K562 (cell line): Measurements from ENCODE around the gene ZNF273. TPM values are rescaled to one million over a fixed set of nuclear protein-coding genes. Genes with fewer than 3 reads are reported as not detected.
A peak's percentile ranks its signal among the peaks of the same experiment; 100 is the strongest.
"Not testable (repeated sequence)": the region's sequence is repeated elsewhere in the genome, so short reads cannot be mapped to it uniquely, and the experiment has no call there.

Experiments
- ARID1B ChIP-seq: fragments of 450-650 bp; IDR thresholded peaks from 2 replicates; pipeline ENCODE4 v1.6.1; 2016; ENCODE audit warnings: antibody characterized with exemption, mild to moderate bottlenecking, inconsistent platforms
- ARNT ChIP-seq, 2 experiments: fragments of 450-650 bp; IDR thresholded peaks; 2 replicates each; pipeline ENCODE4 v1.6.1; 2016; ENCODE audit warnings: mild to moderate bottlenecking in 1 of 2
- BHLHE40 ChIP-seq: IDR thresholded peaks from 2 replicates; pipeline ENCODE4 v1.6.1; 2011; ENCODE audit warnings: low read length, improper control_type of control experiment
- C11orf30 ChIP-seq: fragments of 450-650 bp; IDR thresholded peaks from 2 replicates; pipeline ENCODE4 v1.6.1; 2016; ENCODE audit warnings: low read depth, mild to moderate bottlenecking
- CBFA2T2 ChIP-seq: fragments of 450-650 bp; conservative IDR thresholded peaks from 2 replicates; pipeline ENCODE4 v1.6.1; 2017; ENCODE audit warnings: mild to moderate bottlenecking
- CC2D1A ChIP-seq: fragments of 450-650 bp; IDR thresholded peaks from 2 replicates; pipeline ENCODE4 v1.6.1; 2017; ENCODE audit warnings: mild to moderate bottlenecking
- CHD1 ChIP-seq: fragments of 200-600 bp; sonication (generic); IDR thresholded peaks from one replicate; pipeline ENCODE4 v1.6.1; 2012; ENCODE audit warnings: mild to moderate bottlenecking, moderate library complexity, low read length, inconsistent platforms
- EP400 ChIP-seq: fragments of 450-650 bp; IDR thresholded peaks from 2 replicates; pipeline ENCODE4 v1.6.1; 2017; ENCODE audit warnings: antibody characterized with exemption, mild to moderate bottlenecking, moderate library complexity
- ESRRA ChIP-seq: fragments of 450-650 bp; IDR thresholded peaks from 2 replicates; pipeline ENCODE4 v1.6.1; 2014; ENCODE audit warnings: low read depth, mild to moderate bottlenecking, moderate library complexity, borderline replicate concordance
- ETV5 ChIP-seq: sonication (generic); formaldehyde crosslinking; IDR thresholded peaks from 2 replicates; pipeline ENCODE4 v1.4.0; 2020; ENCODE audit warnings: low read depth, mild to moderate bottlenecking, missing genetic modification reagents
- GATAD2B ChIP-seq: fragments of 450-650 bp; IDR thresholded peaks from 2 replicates; pipeline ENCODE4 v1.6.1; 2017; ENCODE audit warnings: mild to moderate bottlenecking, borderline replicate concordance
- JUND ChIP-seq, 2 experiments: IDR thresholded peaks; 2 replicates in 1 of 2; 3 replicates in 1 of 2; pipeline ENCODE4 v1.6.1; 2011; ENCODE audit warnings: borderline replicate concordance in 2 of 2, low read depth in 2 of 2, low read length in 2 of 2, improper control_type of control experiment in 1 of 2, missing biosample characterization in 1 of 2, missing genetic modification characterization in 1 of 2, missing genetic modification reagents in 1 of 2
- KDM1A ChIP-seq, 2 experiments: fragments of 450-650 bp; IDR thresholded peaks; 2 replicates each; pipeline ENCODE4 v1.6.1; 2016; ENCODE audit warnings: mild to moderate bottlenecking in 2 of 2
- KLF16 ChIP-seq: IDR thresholded peaks from 2 replicates; pipeline ENCODE4 v1.6.1; 2016; ENCODE audit warnings: antibody characterized with exemption
- LEF1 ChIP-seq: fragments of 450-650 bp; IDR thresholded peaks from 2 replicates; pipeline ENCODE4 v1.6.1; 2016; ENCODE audit warnings: mild to moderate bottlenecking
- MAFK ChIP-seq: IDR thresholded peaks from 2 replicates; pipeline ENCODE4 v1.6.1; 2011; ENCODE audit warnings: low read length, improper control_type of control experiment
- MBD2 ChIP-seq: sonication (generic); IDR thresholded peaks from 2 replicates; pipeline ENCODE4 v1.6.1; 2016; ENCODE audit warnings: low read depth, borderline replicate concordance
- MEIS2 ChIP-seq: fragments of 450-650 bp; IDR thresholded peaks from 2 replicates; pipeline ENCODE4 v1.6.1; 2014; ENCODE audit warnings: mild to moderate bottlenecking; ENCODE audit not compliant: partially characterized antibody
- MNT ChIP-seq, 2 experiments: fragments of 450-650 bp; conservative IDR thresholded peaks; 2 replicates each; pipeline ENCODE4 v1.6.1; 2017; ENCODE audit warnings: mild to moderate bottlenecking in 2 of 2, moderate library complexity in 2 of 2
- POLR2AphosphoS5 ChIP-seq: IDR thresholded peaks from 2 replicates; pipeline ENCODE4 v1.6.1; 2011; ENCODE audit warnings: mild to moderate bottlenecking, low read depth, low read length, moderate library complexity; ENCODE audit not compliant: control insufficient read depth, insufficient read depth
- RCOR1 ChIP-seq, 2 experiments: IDR thresholded peaks; 2 replicates each; pipeline ENCODE4 v1.6.1; 2012; ENCODE audit warnings: low read depth in 2 of 2, low read length in 2 of 2, borderline replicate concordance in 1 of 2, improper control_type of control experiment in 1 of 2
- SMARCA4 ChIP-seq: fragments of 450-650 bp; IDR thresholded peaks from 2 replicates; pipeline ENCODE4 v1.6.1; 2016
- SMARCC2 ChIP-seq: fragments of 450-650 bp; IDR thresholded peaks from 2 replicates; pipeline ENCODE4 v1.6.1; 2017; ENCODE audit warnings: antibody characterized with exemption, moderate library complexity, mild to moderate bottlenecking, low read depth
- SOX6 ChIP-seq: fragments of 450-650 bp; IDR thresholded peaks from 2 replicates; pipeline ENCODE4 v1.6.1; 2014; ENCODE audit warnings: mild to moderate bottlenecking
- TARDBP ChIP-seq: fragments of 450-650 bp; IDR thresholded peaks from 2 replicates; pipeline ENCODE4 v1.6.1; 2016
- TBL1XR1 ChIP-seq, 2 experiments: IDR thresholded peaks; 2 replicates each; pipeline ENCODE4 v1.6.1; 2012; ENCODE audit warnings: improper control_type of control experiment in 2 of 2, low read length in 2 of 2, mild to moderate bottlenecking in 1 of 2
- TCF3 ChIP-seq: sonication (generic); formaldehyde crosslinking; IDR thresholded peaks from 2 replicates; pipeline ENCODE4 v1.4.0; 2020; ENCODE audit warnings: mild to moderate bottlenecking, missing genetic modification reagents
- TRIM24 ChIP-seq, 2 experiments: fragments of 450-650 bp; IDR thresholded peaks; 2 replicates each; pipeline ENCODE4 v1.6.1; 2016
- polyA plus RNA-seq, 8 experiments: library from polyadenylated mRNA; depleted of rRNA in 4 of 8; stranded (reverse) in 5 of 8; unstranded in 3 of 8; fragments of >200 nt; fragmentation: Nextera tagmentation in 2 of 8; fragmentation: Illumina TruSeq in 1 of 8; extraction: Ambion mirVana in 2 of 8; extraction: Trizol in 1 of 8; gene quantifications; 2 replicates each; pipeline versions ENCODE4 v1.2.1 to v1.2.3, GENCODE V29; 2011 to 2014; ENCODE audit warnings: inconsistent platforms in 1 of 8, missing spikeins in 1 of 8
- total RNA-seq, 7 experiments: library from RNA; depleted of rRNA in 6 of 7; stranded (reverse); fragments of >200 nt in 6 of 7; fragmentation: Illumina TruSeq in 2 of 7; extraction: Trizol in 2 of 7; gene quantifications; 2 replicates each; pipeline versions ENCODE4 v1.2.1 to v1.2.3, GENCODE V29; 2011 to 2021; ENCODE audit warnings: low replicate concordance in 1 of 7

ZNF273 gene
- total and polyA plus RNA-seq, 9 of the 15 experiments (the other 6 are each of a cell fraction or from before 2014, with no cell fraction given): 13.3 to 37.0 (median 20.7) TPM

DNA sequence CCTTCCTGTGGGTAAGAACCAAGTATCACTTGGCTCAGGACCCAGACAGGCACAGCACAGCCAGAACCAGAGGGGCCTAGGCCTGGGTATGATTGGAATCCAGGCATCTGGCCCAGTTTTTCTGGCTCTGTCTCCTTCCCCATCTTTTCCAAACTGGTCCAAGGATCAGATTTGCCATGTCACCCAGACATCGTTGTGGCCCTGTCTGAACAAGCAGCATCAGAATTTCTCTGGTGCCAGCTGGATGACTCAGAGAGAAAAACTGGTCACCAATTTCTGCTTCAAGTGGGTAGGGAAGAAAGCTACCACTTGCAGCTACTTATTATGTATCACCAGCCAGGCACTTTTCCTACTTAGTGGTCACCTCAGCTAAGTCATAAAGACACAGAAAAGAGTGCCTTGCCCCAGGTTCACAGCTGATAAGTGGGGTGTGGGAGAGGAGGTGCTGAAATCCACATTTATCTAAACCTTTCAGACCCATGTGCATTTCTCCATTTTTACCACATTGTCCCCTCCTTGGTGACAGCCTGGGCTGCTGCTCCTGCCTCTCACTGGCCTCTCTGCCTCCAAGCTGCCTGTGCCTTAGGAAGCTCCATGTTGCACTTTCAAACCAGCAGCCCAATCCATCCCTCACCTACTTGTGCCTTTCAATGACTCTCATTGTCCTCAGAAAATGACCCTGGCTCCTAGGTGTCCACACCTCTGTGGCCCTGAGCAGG is 11.6 kb upstream of the ZNF273 start (continued):
- peak; percentile 84 for TF ChIP-seq SOX6
- TF ChIP-seq SMARCA4: peak; percentile 70
- TF ChIP-seq JUND (IDR thresholded peaks at IDR 0.05; ENCODE audit: borderline replicate concordance, low read depth, low read length): peak; percentile 27; the same call in 1 of the 2 replicates
- TF ChIP-seq JUND (tag; IDR thresholded peaks at IDR 0.05; ENCODE audit: borderline replicate concordance, low read depth, low read length): not testable (repeated sequence)
- TF ChIP-seq ESRRA: peak; percentile 42; the same call in 1 of the 2 replicates
- peak; percentile 20; the same call in 1 of the 2 replicates for TF ChIP-seq MAFK
- TF ChIP-seq SMARCC2: 0 out of 2 replicates have a peak, but pooled peaks have one; percentile 36
- peak; percentile 72; the same call in 1 of the 2 replicates for TF ChIP-seq POLR2AphosphoS5
- TF ChIP-seq BHLHE40: peak; percentile 41; the same call in 1 of the 2 replicates
- TF ChIP-seq TBL1XR1 (IDR thresholded peaks at IDR 0.05; ENCODE audit: low read length in 2 of 2): peak; percentile 28 to 56; a peak in 2 of 4 replicates
- 0 out of 2 replicates have a peak, but pooled peaks have one; percentile 24 for TF ChIP-seq EP400
- 0 out of 2 replicates have a peak, but pooled peaks have one; percentile 33 for TF ChIP-seq TARDBP
- peak; percentile 91 for TF ChIP-seq ARID1B
- TF ChIP-seq MNT (conservative IDR thresholded peaks at IDR 0.05): peak; percentile 56 to 69; a peak in 3 of 4 replicates
- TF ChIP-seq MBD2: 0 out of 2 replicates have a peak, but pooled peaks have one; percentile 36
- TF ChIP-seq ETV5 (CRISPR knock-in tag): peak; percentile 6; the same call in 1 of the 2 replicates
- TF ChIP-seq CC2D1A: peak; percentile 34; the same call in 1 of the 2 replicates
- TF ChIP-seq ARNT (IDR thresholded peaks at IDR 0.05): 0 out of 4 replicates have a peak, but pooled peaks of 1 of the 2 experiments have one; percentile 29
- TF ChIP-seq C11orf30: peak; percentile 54
- peak; percentile 74 to 78 for TF ChIP-seq TRIM24 (IDR thresholded peaks at IDR 0.05)
- peak; percentile 52 for TF ChIP-seq LEF1
- TF ChIP-seq CHD1: peak; percentile 49
- peak; percentile 49; the same call in 1 of the 2 replicates for TF ChIP-seq GATAD2B
- TF ChIP-seq KLF16: peak; percentile 79; the same call in 1 of the 2 replicates
- TF ChIP-seq RCOR1 (IDR thresholded peaks at IDR 0.05; ENCODE audit: borderline replicate concordance in 1 of 2, low read depth in 2 of 2, low read length in 2 of 2): peak; percentile 57 to 76; a peak in 2 of 4 replicates
- TF ChIP-seq TCF3 (CRISPR knock-in tag): peak; percentile 95
- TF ChIP-seq CBFA2T2: peak; percentile 87
- TF ChIP-seq KDM1A (IDR thresholded peaks at IDR 0.05): peak; percentile 70 to 76
- peak; percentile 94 for TF ChIP-seq MEIS2
